Measurements from ENCODE around the gene CLEC9A.

The CLEC9A gene

GRCh38 chr12:10113075-10113474 lies 82.6 kb downstream of the CLEC9A start:
- DNase-seq, result no peak

- no peak for DNase-seq
Measured at GRCh38 chr12:10113920-10114319, 83.4 kb downstream of the CLEC9A start.

- DNase-seq, result no peak
Measured at GRCh38 chr12:10115311-10115710, 84.8 kb downstream of the CLEC9A start.
